HEK293 (cell line): ENCODE data around the gene FGD6.

ENCODE experiments used
- CTCF ChIA-PET: fragments of 350-600 bp; formaldehyde crosslinking; extraction: SDS; loops from one replicate; lab custom pipeline; 2021; ENCODE audit warnings: antibody characterized with exemption; lab: Yijun Ruan, JAX
- POLR2A ChIA-PET: fragments of 300-600 bp; formaldehyde crosslinking; extraction: SDS; loops from one replicate; lab custom pipeline; 2020; ENCODE audit warnings: antibody characterized with exemption, inconsistent platforms; lab: Yijun Ruan, JAX
- H3K27ac ChIP-seq: fragments of 200-500 bp; sonication (Bioruptor generic); 2 replicates; pipeline ENCODE4 v1.5.1; 2014; ENCODE audit warnings: low read depth, low read length, control low read depth, inconsistent platforms; ENCODE audit errors: extremely low read depth
- H3K36me3 ChIP-seq, 2 experiments: fragments of 200-500 bp in 1 of 2; sonication (Bioruptor generic) in 1 of 2; 1 replicate in 1 of 2; 2 replicates in 1 of 2; pipeline ENCODE4 v1.5.1; 2014 to 2017; ENCODE audit warnings: inconsistent platforms in 2 of 2, low read length in 2 of 2; ENCODE audit not compliant: control insufficient read depth in 2 of 2, insufficient read depth in 1 of 2
- H3K4me1 ChIP-seq: fragments of 200-500 bp; sonication (Bioruptor generic); 2 replicates; pipeline ENCODE4 v1.5.1; 2014; ENCODE audit warnings: mild to moderate bottlenecking, low read length, inconsistent platforms; ENCODE audit not compliant: control insufficient read depth, insufficient read depth
- H3K4me3 ChIP-seq: 2 replicates; pipeline ENCODE4 v1.5.1; 2011; ENCODE audit warnings: low read depth, mild to moderate bottlenecking, control low read depth, low read length, moderate library complexity
- H3K9me3 ChIP-seq: fragments of 200-500 bp; sonication (Bioruptor generic); 2 replicates; pipeline ENCODE4 v1.5.1; 2014; ENCODE audit warnings: low read depth, low read length, inconsistent platforms; ENCODE audit not compliant: control insufficient read depth, insufficient read depth
- BCL6B ChIP-seq: fragments of 450-650 bp; formaldehyde crosslinking; IDR thresholded peaks from 2 replicates; pipeline ENCODE4 v1.5.1; 2017; ENCODE audit warnings: missing biosample characterization, missing genetic modification characterization
- EGR2 ChIP-seq: fragments of 450-650 bp; formaldehyde crosslinking; IDR thresholded peaks from 2 replicates; pipeline ENCODE4 v1.5.1; 2016; ENCODE audit warnings: low read depth, missing biosample characterization, missing genetic modification characterization
- MZF1 ChIP-seq: fragments of 450-650 bp; formaldehyde crosslinking; IDR thresholded peaks from 2 replicates; pipeline ENCODE4 v1.5.1; 2017; ENCODE audit warnings: missing biosample characterization, missing genetic modification characterization, borderline replicate concordance
- SETDB1 ChIP-seq: IDR thresholded peaks from one replicate; pipeline ENCODE4 v1.6.1; 2017; ENCODE audit warnings: mild to moderate bottlenecking, low read length, moderate library complexity, mixed read lengths; ENCODE audit not compliant: insufficient read length
- ZBTB17 ChIP-seq: fragments of 450-650 bp; formaldehyde crosslinking; IDR thresholded peaks from 2 replicates; pipeline ENCODE4 v1.5.1; 2016; ENCODE audit warnings: missing biosample characterization, missing genetic modification characterization
- ZIC2 ChIP-seq: fragments of 450-650 bp; formaldehyde crosslinking; IDR thresholded peaks from 2 replicates; pipeline ENCODE4 v1.5.1; 2016; ENCODE audit warnings: missing biosample characterization, missing genetic modification characterization
- ZNF10 ChIP-seq: fragments of 450-650 bp; formaldehyde crosslinking; IDR thresholded peaks from 2 replicates; pipeline ENCODE4 v1.5.1; 2017; ENCODE audit warnings: missing biosample characterization, missing genetic modification characterization
- ZNF132 ChIP-seq: fragments of 450-650 bp; formaldehyde crosslinking; IDR thresholded peaks from 2 replicates; pipeline ENCODE4 v1.5.1; 2017; ENCODE audit warnings: missing biosample characterization, missing genetic modification characterization, borderline replicate concordance
- ZNF138 ChIP-seq: fragments of 450-650 bp; formaldehyde crosslinking; IDR thresholded peaks from 2 replicates; pipeline ENCODE4 v1.5.1; 2016; ENCODE audit warnings: missing biosample characterization, missing genetic modification characterization, borderline replicate concordance
- ZNF514 ChIP-seq: fragments of 450-650 bp; formaldehyde crosslinking; IDR thresholded peaks from 2 replicates; pipeline ENCODE4 v1.5.1; 2016; ENCODE audit warnings: missing biosample characterization, missing genetic modification characterization
- ZNF544 ChIP-seq: fragments of 450-650 bp; formaldehyde crosslinking; IDR thresholded peaks from 2 replicates; pipeline ENCODE4 v1.5.0; 2017; ENCODE audit warnings: missing biosample characterization, missing genetic modification characterization
- ZNF561 ChIP-seq: fragments of 450-650 bp; IDR thresholded peaks from 2 replicates; pipeline ENCODE4 v1.5.1; 2018; ENCODE audit warnings: missing biosample characterization, missing genetic modification characterization, borderline replicate concordance
- ZNF610 ChIP-seq: fragments of 450-650 bp; formaldehyde crosslinking; IDR thresholded peaks from 2 replicates; pipeline ENCODE4 v1.5.1; 2016; ENCODE audit warnings: missing biosample characterization, missing genetic modification characterization, borderline replicate concordance
- ZNF677 ChIP-seq: fragments of 450-650 bp; IDR thresholded peaks from 2 replicates; pipeline ENCODE4 v1.5.0; 2018; ENCODE audit warnings: missing biosample characterization, mild to moderate bottlenecking, missing genetic modification characterization, moderate library complexity
- ZNF701 ChIP-seq: fragments of 450-650 bp; formaldehyde crosslinking; IDR thresholded peaks from 2 replicates; pipeline ENCODE4 v1.5.1; 2016; ENCODE audit warnings: missing biosample characterization, missing genetic modification characterization
- ZNF791 ChIP-seq: fragments of 450-650 bp; formaldehyde crosslinking; IDR thresholded peaks from 2 replicates; pipeline ENCODE4 v1.5.1; 2016; ENCODE audit warnings: missing biosample characterization, missing genetic modification characterization
- ZNF830 ChIP-seq: fragments of 450-650 bp; IDR thresholded peaks from 2 replicates; pipeline ENCODE4 v1.5.0; 2018; ENCODE audit warnings: missing biosample characterization, missing genetic modification characterization, low read depth, mild to moderate bottlenecking, moderate library complexity
- ZXDB ChIP-seq: fragments of 450-650 bp; formaldehyde crosslinking; IDR thresholded peaks from 2 replicates; pipeline ENCODE4 v1.5.1; 2016; ENCODE audit warnings: missing biosample characterization, missing genetic modification characterization
- TF ChIP-seq, protein P1 (sequence below): fragments of 450-650 bp; formaldehyde crosslinking; IDR thresholded peaks from 2 replicates; pipeline ENCODE4 v1.5.1; 2016; ENCODE audit warnings: missing biosample characterization, missing genetic modification characterization
- TF ChIP-seq, protein P2 (sequence below): fragments of 450-650 bp; formaldehyde crosslinking; IDR thresholded peaks from 2 replicates; pipeline ENCODE4 v1.5.1; 2016; ENCODE audit warnings: missing biosample characterization, missing genetic modification characterization
- TF ChIP-seq, protein P3 (sequence below): fragments of 450-650 bp; formaldehyde crosslinking; IDR thresholded peaks from 2 replicates; pipeline ENCODE4 v1.5.1; 2017; ENCODE audit warnings: missing biosample characterization, missing genetic modification characterization
- TF ChIP-seq, protein P4 (sequence below): fragments of 450-650 bp; formaldehyde crosslinking; IDR thresholded peaks from 2 replicates; pipeline ENCODE4 v1.5.1; 2016; ENCODE audit warnings: missing biosample characterization, missing genetic modification characterization
- TF ChIP-seq, protein P5 (sequence below): fragments of 450-650 bp; formaldehyde crosslinking; IDR thresholded peaks from 2 replicates; pipeline ENCODE4 v1.5.1; 2016; ENCODE audit warnings: missing biosample characterization, missing genetic modification characterization, low read depth

FGD6 gene

GRCh38 chr12:95204141-95204866 is 13.0 kb downstream of the FGD6 start:
- H3K4me3 ChIP-seq, result no peak overlapping the region
- no peaks in the 10 kb centered on the region for H3K36me3 ChIP-seq
- ChIA-PET POLR2A (interaction anchor here (0.6 to 1.6 kb wide), 4 partner anchors 13 to 269 kb away, joined by 3 to 8 read pairs (median 4); partner anchors contain the start of genes FGD6, METAP2 and VEZT), CTCF (interaction anchor here (0.6 to 1.6 kb wide), 2 partner anchors 371 to 1062 kb away, joined by 3 to 5 read pairs; no protein-coding TSS in a partner anchor)
- H3K4me1 ChIP-seq, result peaks cover 32% of the 10 kb centered on the region
- no peaks in the 10 kb centered on the region for H3K9me3 ChIP-seq
- H3K27ac ChIP-seq, result no peak overlapping the region; the same call in 1 of the 2 replicates
- no peak for TF ChIP-seq MZF1 (tag by site-specific recombination)
- TF ChIP-seq, protein P1, sequence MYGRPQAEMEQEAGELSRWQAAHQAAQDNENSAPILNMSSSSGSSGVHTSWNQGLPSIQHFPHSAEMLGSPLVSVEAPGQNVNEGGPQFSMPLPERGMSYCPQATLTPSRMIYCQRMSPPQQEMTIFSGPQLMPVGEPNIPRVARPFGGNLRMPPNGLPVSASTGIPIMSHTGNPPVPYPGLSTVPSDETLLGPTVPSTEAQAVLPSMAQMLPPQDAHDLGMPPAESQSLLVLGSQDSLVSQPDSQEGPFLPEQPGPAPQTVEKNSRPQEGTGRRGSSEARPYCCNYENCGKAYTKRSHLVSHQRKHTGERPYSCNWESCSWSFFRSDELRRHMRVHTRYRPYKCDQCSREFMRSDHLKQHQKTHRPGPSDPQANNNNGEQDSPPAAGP (tag by site-specific recombination), result peak; percentile 52; the same call in 1 of the 2 replicates
- TF ChIP-seq, protein P2, sequence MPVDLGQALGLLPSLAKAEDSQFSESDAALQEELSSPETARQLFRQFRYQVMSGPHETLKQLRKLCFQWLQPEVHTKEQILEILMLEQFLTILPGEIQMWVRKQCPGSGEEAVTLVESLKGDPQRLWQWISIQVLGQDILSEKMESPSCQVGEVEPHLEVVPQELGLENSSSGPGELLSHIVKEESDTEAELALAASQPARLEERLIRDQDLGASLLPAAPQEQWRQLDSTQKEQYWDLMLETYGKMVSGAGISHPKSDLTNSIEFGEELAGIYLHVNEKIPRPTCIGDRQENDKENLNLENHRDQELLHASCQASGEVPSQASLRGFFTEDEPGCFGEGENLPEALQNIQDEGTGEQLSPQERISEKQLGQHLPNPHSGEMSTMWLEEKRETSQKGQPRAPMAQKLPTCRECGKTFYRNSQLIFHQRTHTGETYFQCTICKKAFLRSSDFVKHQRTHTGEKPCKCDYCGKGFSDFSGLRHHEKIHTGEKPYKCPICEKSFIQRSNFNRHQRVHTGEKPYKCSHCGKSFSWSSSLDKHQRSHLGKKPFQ (tag by site-specific recombination), result no peak
- no peak for TF ChIP-seq ZNF701
- TF ChIP-seq, protein P3, sequence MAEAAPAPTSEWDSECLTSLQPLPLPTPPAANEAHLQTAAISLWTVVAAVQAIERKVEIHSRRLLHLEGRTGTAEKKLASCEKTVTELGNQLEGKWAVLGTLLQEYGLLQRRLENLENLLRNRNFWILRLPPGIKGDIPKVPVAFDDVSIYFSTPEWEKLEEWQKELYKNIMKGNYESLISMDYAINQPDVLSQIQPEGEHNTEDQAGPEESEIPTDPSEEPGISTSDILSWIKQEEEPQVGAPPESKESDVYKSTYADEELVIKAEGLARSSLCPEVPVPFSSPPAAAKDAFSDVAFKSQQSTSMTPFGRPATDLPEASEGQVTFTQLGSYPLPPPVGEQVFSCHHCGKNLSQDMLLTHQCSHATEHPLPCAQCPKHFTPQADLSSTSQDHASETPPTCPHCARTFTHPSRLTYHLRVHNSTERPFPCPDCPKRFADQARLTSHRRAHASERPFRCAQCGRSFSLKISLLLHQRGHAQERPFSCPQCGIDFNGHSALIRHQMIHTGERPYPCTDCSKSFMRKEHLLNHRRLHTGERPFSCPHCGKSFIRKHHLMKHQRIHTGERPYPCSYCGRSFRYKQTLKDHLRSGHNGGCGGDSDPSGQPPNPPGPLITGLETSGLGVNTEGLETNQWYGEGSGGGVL (tag by site-specific recombination), result peak; percentile 80
- 0 out of 2 replicates have a peak, but pooled peaks have one; percentile 44 for TF ChIP-seq ZXDB (tag by site-specific recombination)
- no peak for TF ChIP-seq ZNF132 (tag by site-specific recombination)
- no peak for TF ChIP-seq SETDB1
- TF ChIP-seq ZNF10 (tag by site-specific recombination), result no peak
- no peak for TF ChIP-seq ZNF514
- TF ChIP-seq, protein P4, sequence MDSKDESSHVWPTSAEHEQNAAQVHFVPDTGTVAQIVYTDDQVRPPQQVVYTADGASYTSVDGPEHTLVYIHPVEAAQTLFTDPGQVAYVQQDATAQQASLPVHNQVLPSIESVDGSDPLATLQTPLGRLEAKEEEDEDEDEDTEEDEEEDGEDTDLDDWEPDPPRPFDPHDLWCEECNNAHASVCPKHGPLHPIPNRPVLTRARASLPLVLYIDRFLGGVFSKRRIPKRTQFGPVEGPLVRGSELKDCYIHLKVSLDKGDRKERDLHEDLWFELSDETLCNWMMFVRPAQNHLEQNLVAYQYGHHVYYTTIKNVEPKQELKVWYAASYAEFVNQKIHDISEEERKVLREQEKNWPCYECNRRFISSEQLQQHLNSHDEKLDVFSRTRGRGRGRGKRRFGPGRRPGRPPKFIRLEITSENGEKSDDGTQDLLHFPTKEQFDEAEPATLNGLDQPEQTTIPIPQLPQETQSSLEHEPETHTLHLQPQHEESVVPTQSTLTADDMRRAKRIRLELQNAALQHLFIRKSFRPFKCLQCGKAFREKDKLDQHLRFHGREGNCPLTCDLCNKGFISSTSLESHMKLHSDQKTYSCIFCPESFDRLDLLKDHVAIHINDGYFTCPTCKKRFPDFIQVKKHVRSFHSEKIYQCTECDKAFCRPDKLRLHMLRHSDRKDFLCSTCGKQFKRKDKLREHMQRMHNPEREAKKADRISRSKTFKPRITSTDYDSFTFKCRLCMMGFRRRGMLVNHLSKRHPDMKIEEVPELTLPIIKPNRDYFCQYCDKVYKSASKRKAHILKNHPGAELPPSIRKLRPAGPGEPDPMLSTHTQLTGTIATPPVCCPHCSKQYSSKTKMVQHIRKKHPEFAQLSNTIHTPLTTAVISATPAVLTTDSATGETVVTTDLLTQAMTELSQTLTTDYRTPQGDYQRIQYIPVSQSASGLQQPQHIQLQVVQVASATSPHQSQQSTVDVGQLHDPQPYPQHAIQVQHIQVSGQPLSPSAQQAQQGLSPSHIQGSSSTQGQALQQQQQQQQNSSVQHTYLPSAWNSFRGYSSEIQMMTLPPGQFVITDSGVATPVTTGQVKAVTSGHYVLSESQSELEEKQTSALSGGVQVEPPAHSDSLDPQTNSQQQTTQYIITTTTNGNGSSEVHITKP, result peak; percentile 46; the same call in 1 of the 2 replicates
- peak; percentile 93 for TF ChIP-seq ZBTB17 (tag by site-specific recombination)
- TF ChIP-seq BCL6B (tag by site-specific recombination), result no peak
- TF ChIP-seq, protein P5, sequence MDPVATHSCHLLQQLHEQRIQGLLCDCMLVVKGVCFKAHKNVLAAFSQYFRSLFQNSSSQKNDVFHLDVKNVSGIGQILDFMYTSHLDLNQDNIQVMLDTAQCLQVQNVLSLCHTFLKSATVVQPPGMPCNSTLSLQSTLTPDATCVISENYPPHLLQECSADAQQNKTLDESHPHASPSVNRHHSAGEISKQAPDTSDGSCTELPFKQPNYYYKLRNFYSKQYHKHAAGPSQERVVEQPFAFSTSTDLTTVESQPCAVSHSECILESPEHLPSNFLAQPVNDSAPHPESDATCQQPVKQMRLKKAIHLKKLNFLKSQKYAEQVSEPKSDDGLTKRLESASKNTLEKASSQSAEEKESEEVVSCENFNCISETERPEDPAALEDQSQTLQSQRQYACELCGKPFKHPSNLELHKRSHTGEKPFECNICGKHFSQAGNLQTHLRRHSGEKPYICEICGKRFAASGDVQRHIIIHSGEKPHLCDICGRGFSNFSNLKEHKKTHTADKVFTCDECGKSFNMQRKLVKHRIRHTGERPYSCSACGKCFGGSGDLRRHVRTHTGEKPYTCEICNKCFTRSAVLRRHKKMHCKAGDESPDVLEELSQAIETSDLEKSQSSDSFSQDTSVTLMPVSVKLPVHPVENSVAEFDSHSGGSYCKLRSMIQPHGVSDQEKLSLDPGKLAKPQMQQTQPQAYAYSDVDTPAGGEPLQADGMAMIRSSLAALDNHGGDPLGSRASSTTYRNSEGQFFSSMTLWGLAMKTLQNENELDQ (tag by site-specific recombination), result no peak
- TF ChIP-seq ZNF610, result no peak
- TF ChIP-seq ZNF561 (tag by site-specific recombination), result no peak
- no peak for TF ChIP-seq ZIC2 (tag by site-specific recombination)
- no peak for TF ChIP-seq ZNF677
- TF ChIP-seq ZNF544 (tag by site-specific recombination), result no peak
- TF ChIP-seq EGR2 (tag by site-specific recombination), result peak; percentile 52
- no peak for TF ChIP-seq ZNF830
- TF ChIP-seq ZNF138 (tag by site-specific recombination), result no peak
- TF ChIP-seq ZNF791, result no peak
